Neural cell (in vitro differentiated cells): Measurements from ENCODE around the gene BICDL1.

Source experiments
- EP300 ChIP-seq: fragments of 450-650 bp; conservative IDR thresholded peaks from 2 replicates; pipeline ENCODE4 v1.6.1; 2014; ENCODE audit warnings: antibody characterized with exemption, mild to moderate bottlenecking, moderate library complexity; ENCODE audit not compliant: poor library complexity, severe bottlenecking
- EZH2 ChIP-seq: fragments of 200-600, 300-800 bp; shearing (Covaris generic), sonication (generic); IDR thresholded peaks from 2 replicates; pipeline ENCODE4 v1.6.1; 2014; ENCODE audit warnings: antibody characterized with exemption, low read length, borderline replicate concordance, mild to moderate bottlenecking; ENCODE audit not compliant: insufficient read depth, poor library complexity, severe bottlenecking
- POLR2AphosphoS5 ChIP-seq: IDR thresholded peaks from 2 replicates; pipeline ENCODE4 v1.6.1; 2012
- TF ChIP-seq, protein P1 (sequence below): fragments of 450-650 bp; IDR thresholded peaks from 2 replicates; pipeline ENCODE4 v1.5.1; 2014; ENCODE audit warnings: antibody characterized with exemption, mild to moderate bottlenecking, moderate library complexity; ENCODE audit not compliant: poor library complexity, severe bottlenecking
- TF ChIP-seq, protein P2 (sequence below): IDR thresholded peaks from 2 replicates; pipeline ENCODE4 v1.6.1; 2012; ENCODE audit warnings: borderline replicate concordance

DNA sequence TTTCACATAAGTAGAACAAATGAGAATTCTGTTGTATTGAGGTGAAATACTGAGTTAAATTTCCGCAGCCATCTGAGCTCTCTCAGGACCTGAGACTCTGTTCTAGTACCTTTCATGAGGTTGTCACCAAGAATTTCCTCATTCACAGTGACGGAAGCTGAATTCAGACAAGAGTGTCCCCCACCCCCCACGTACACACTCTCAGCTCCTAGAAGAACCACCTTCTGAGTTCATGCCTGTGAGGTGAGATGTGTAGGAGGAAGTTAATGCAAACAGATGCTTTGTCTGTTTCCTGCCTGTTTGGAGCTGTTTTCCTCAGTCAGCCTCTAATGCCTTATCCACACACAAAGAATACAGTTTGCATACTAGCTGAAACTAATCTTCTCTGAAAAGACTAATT, 18.2 kb downstream of the BICDL1 start:
- TF ChIP-seq, protein P1, sequence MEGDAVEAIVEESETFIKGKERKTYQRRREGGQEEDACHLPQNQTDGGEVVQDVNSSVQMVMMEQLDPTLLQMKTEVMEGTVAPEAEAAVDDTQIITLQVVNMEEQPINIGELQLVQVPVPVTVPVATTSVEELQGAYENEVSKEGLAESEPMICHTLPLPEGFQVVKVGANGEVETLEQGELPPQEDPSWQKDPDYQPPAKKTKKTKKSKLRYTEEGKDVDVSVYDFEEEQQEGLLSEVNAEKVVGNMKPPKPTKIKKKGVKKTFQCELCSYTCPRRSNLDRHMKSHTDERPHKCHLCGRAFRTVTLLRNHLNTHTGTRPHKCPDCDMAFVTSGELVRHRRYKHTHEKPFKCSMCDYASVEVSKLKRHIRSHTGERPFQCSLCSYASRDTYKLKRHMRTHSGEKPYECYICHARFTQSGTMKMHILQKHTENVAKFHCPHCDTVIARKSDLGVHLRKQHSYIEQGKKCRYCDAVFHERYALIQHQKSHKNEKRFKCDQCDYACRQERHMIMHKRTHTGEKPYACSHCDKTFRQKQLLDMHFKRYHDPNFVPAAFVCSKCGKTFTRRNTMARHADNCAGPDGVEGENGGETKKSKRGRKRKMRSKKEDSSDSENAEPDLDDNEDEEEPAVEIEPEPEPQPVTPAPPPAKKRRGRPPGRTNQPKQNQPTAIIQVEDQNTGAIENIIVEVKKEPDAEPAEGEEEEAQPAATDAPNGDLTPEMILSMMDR, result no peak
- TF ChIP-seq EP300, result no peak
- TF ChIP-seq POLR2AphosphoS5, result no peak
- TF ChIP-seq EZH2, result no peak
- TF ChIP-seq, protein P2, sequence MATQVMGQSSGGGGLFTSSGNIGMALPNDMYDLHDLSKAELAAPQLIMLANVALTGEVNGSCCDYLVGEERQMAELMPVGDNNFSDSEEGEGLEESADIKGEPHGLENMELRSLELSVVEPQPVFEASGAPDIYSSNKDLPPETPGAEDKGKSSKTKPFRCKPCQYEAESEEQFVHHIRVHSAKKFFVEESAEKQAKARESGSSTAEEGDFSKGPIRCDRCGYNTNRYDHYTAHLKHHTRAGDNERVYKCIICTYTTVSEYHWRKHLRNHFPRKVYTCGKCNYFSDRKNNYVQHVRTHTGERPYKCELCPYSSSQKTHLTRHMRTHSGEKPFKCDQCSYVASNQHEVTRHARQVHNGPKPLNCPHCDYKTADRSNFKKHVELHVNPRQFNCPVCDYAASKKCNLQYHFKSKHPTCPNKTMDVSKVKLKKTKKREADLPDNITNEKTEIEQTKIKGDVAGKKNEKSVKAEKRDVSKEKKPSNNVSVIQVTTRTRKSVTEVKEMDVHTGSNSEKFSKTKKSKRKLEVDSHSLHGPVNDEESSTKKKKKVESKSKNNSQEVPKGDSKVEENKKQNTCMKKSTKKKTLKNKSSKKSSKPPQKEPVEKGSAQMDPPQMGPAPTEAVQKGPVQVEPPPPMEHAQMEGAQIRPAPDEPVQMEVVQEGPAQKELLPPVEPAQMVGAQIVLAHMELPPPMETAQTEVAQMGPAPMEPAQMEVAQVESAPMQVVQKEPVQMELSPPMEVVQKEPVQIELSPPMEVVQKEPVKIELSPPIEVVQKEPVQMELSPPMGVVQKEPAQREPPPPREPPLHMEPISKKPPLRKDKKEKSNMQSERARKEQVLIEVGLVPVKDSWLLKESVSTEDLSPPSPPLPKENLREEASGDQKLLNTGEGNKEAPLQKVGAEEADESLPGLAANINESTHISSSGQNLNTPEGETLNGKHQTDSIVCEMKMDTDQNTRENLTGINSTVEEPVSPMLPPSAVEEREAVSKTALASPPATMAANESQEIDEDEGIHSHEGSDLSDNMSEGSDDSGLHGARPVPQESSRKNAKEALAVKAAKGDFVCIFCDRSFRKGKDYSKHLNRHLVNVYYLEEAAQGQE, result no peak
